Activated CD8-positive, alpha-beta T cell treated with anti-CD3 and anti-CD28 coated beads for 36 hours (primary cell): ENCODE measurements around the gene SELENOO. TPM values are rescaled to one million over a fixed set of nuclear protein-coding genes. Genes with fewer than 3 reads are reported as not detected.

Experiments used
- ATAC-seq: fragments of 200-7000 bp; cut with Tn5 transposase; one replicate; pipeline ENCODE4 v1.10.0; 2021; ENCODE audit warnings: mild to moderate bottlenecking, moderate library complexity
- CTCF ChIA-PET: fragments of 350-600 bp; sonication (Branson Sonifier 250); formaldehyde crosslinking; loops from one replicate; lab custom pipeline; 2021; ENCODE audit warnings: antibody characterized with exemption; lab: Charles Lee
- POLR2A ChIA-PET: fragments of 350-600 bp; sonication (Branson Sonifier 250); formaldehyde crosslinking; loops from one replicate; lab custom pipeline; 2021; ENCODE audit warnings: antibody characterized with exemption; lab: Charles Lee
- DNase-seq: peaks from one replicate; pipeline ENCODE4 v3.0.0-alpha.2; 2020
- H3K27ac Mint-ChIP-seq: one replicate; pipeline ENCODE4 v1.8.0; 2021; ENCODE audit warnings: mild to moderate bottlenecking, mixed read lengths
- H3K27me3 Mint-ChIP-seq: one replicate; pipeline ENCODE4 v1.8.0; 2021; ENCODE audit warnings: mixed read lengths
- H3K36me3 Mint-ChIP-seq: one replicate; pipeline ENCODE4 v1.8.0; 2021; ENCODE audit warnings: low read depth, mixed read lengths
- H3K4me1 Mint-ChIP-seq: one replicate; pipeline ENCODE4 v1.8.0; 2021; ENCODE audit warnings: low read depth, mixed read lengths
- H3K4me3 Mint-ChIP-seq: one replicate; pipeline ENCODE4 v1.8.0; 2021; ENCODE audit warnings: mild to moderate bottlenecking, moderate library complexity, mixed read lengths
- H3K9me3 Mint-ChIP-seq: one replicate; pipeline ENCODE4 v1.8.0; 2021; ENCODE audit warnings: mixed read lengths
- CTCF ChIP-seq: fragments of 200-600 bp; IDR thresholded peaks from one replicate; pipeline ENCODE4 v1.8.0; 2022; ENCODE audit warnings: antibody characterized with exemption, mild to moderate bottlenecking
- intact Hi-C: fragments of 100-400 bp; cut with micrococcal nuclease; formaldehyde crosslinking; loops from one replicate; pipeline ENCODE4 v1.10.0; 2022
- total RNA-seq, 2 experiments: library from RNA; stranded (reverse); gene quantifications; one replicate each; pipeline ENCODE4 v1.2.3, GENCODE V29; 2021

SELENOO gene
- total RNA-seq, 2 experiments from 2014 or later: 24.0 to 25.5 TPM

GRCh38 chr22:50198624-50199017 lies 2.2 kb upstream of the SELENOO start:
- Mint-ChIP-seq H3K36me3 (peaks cover 14% of the 10 kb centered on the region), H3K27me3 (no peaks in the 10 kb centered on the region), H3K4me1 (peaks cover 18% of the 10 kb centered on the region), H3K9me3 (no peaks in the 10 kb centered on the region), H3K4me3 (no peak overlapping the region), H3K27ac (no peak overlapping the region)
- intact Hi-C loops: no loop called here
- ChIA-PET CTCF (no interaction called here), POLR2A (interaction anchor here (2.1 kb wide), 1 partner anchor 8 kb away, joined by 6 read pairs; no protein-coding TSS in a partner anchor)
- no peak for TF ChIP-seq CTCF
- no peak for ATAC-seq
- no peak for DNase-seq

- Mint-ChIP-seq H3K4me1 (peaks cover 22% of the 10 kb centered on the region), H3K4me3 (peak overlapping the region; percentile 68), H3K36me3 (peaks cover 19% of the 10 kb centered on the region), H3K9me3 (no peaks in the 10 kb centered on the region), H3K27me3 (no peaks in the 10 kb centered on the region), H3K27ac (peak overlapping the region; percentile 64)
- ChIA-PET POLR2A (interaction anchor here (1.0 to 2.1 kb wide), 2 partner anchors 9 to 12 kb away, joined by 4 to 6 read pairs; no protein-coding TSS in a partner anchor), CTCF (no interaction called here)
- DNase-seq: no peak
- no peak for TF ChIP-seq CTCF
- no peak for ATAC-seq
- intact Hi-C loops: no loop called here
Observed at GRCh38 chr22:50199251-50199721, 1.5 kb upstream of the SELENOO start.

- no peak for ATAC-seq
- TF ChIP-seq CTCF: no peak
- H3K36me3 Mint-ChIP-seq: peaks cover 19% of the 10 kb centered on the region
- intact Hi-C loops: no loop called here
- H3K27me3 Mint-ChIP-seq: no peaks in the 10 kb centered on the region
- POLR2A ChIA-PET: interaction anchor here (1.0 to 2.1 kb wide), 2 partner anchors 9 to 13 kb away, joined by 4 to 6 read pairs; no protein-coding TSS in a partner anchor
- H3K27ac Mint-ChIP-seq: peak overlapping the region; percentile 64
- CTCF ChIA-PET: no interaction called here
- H3K9me3 Mint-ChIP-seq: no peaks in the 10 kb centered on the region
- H3K4me1 Mint-ChIP-seq: peaks cover 24% of the 10 kb centered on the region
- DNase-seq: no peak
- peak overlapping the region; percentile 68 for H3K4me3 Mint-ChIP-seq
Observed at GRCh38 chr22:50199829-50200460, 866 bp upstream of the SELENOO start.

GRCh38 chr22:50201191-50202129 lies 649 bp downstream of the SELENOO start:
- H3K27ac Mint-ChIP-seq: peak overlapping the region; percentile 43
- DNase-seq: no peak
- POLR2A ChIA-PET: interaction anchor here (0.6 to 1.8 kb wide), 5 partner anchors 10 to 300 kb away, joined by 3 to 11 read pairs (median 3); no protein-coding TSS in a partner anchor
- H3K27me3 Mint-ChIP-seq: no peaks in the 10 kb centered on the region
- no peak for TF ChIP-seq CTCF
- H3K36me3 Mint-ChIP-seq: peaks cover 19% of the 10 kb centered on the region
- intact Hi-C loops: no loop called here
- no peaks in the 10 kb centered on the region for H3K9me3 Mint-ChIP-seq
- H3K4me3 Mint-ChIP-seq: peak overlapping the region; percentile 83
- peak; percentile 16 for ATAC-seq
- CTCF ChIA-PET: no interaction called here
- peaks cover 27% of the 10 kb centered on the region for H3K4me1 Mint-ChIP-seq
